H9 (cell line): ENCODE data around the gene BCAS1. TPM values are rescaled to one million over a fixed set of nuclear protein-coding genes. Genes with fewer than 3 reads are reported as not detected.
A peak's percentile ranks its signal among the peaks of the same experiment; 100 is the strongest.

Experiments used
- DNase-seq: peaks from one replicate; pipeline ENCODE4 v3.0.0-alpha.2; 2017
- H2AFZ ChIP-seq: one replicate; pipeline ENCODE4 v1.6.1; 2013; ENCODE audit warnings: mild to moderate bottlenecking, low read length, control low read depth, moderate library complexity
- H2AK5ac ChIP-seq: 2 replicates; pipeline ENCODE4 v1.6.1; 2013; ENCODE audit warnings: low read length, control low read depth, mixed read lengths; ENCODE audit not compliant: insufficient read length
- H2BK120ac ChIP-seq: one replicate; pipeline ENCODE4 v1.6.1; 2013; ENCODE audit warnings: low read depth, mild to moderate bottlenecking, low read length, control low read depth, inconsistent platforms; ENCODE audit not compliant: poor library complexity, severe bottlenecking
- H2BK12ac ChIP-seq: 2 replicates; pipeline ENCODE4 v1.6.1; 2013; ENCODE audit warnings: low read length, control low read depth, mixed read lengths, low read depth; ENCODE audit not compliant: insufficient read length
- H2BK15ac ChIP-seq: 2 replicates; pipeline ENCODE4 v1.6.1; 2013; ENCODE audit warnings: low read depth, low read length, control low read depth
- H2BK20ac ChIP-seq: one replicate; pipeline ENCODE4 v1.6.1; 2013; ENCODE audit warnings: low read depth, mild to moderate bottlenecking, low read length, control low read depth, inconsistent platforms; ENCODE audit not compliant: poor library complexity, severe bottlenecking
- H2BK5ac ChIP-seq: 2 replicates; pipeline ENCODE4 v1.6.1; 2013; ENCODE audit warnings: low read length, control low read depth, mixed read lengths; ENCODE audit not compliant: insufficient read length
- H3K14ac ChIP-seq: 2 replicates; pipeline ENCODE4 v1.6.1; 2013; ENCODE audit warnings: low read length, control low read depth; ENCODE audit not compliant: insufficient read depth
- H3K18ac ChIP-seq: 2 replicates; pipeline ENCODE4 v1.6.1; 2013; ENCODE audit warnings: low read depth, mild to moderate bottlenecking, mixed read lengths, low read length, control low read depth; ENCODE audit not compliant: insufficient read length
- H3K23ac ChIP-seq: 2 replicates; pipeline ENCODE4 v1.6.1; 2013; ENCODE audit warnings: low read length, control low read depth, mixed read lengths, low read depth; ENCODE audit not compliant: insufficient read length
- H3K23me2 ChIP-seq: 2 replicates; pipeline ENCODE4 v1.6.1; 2013; ENCODE audit warnings: low read depth, mild to moderate bottlenecking, mixed read lengths, low read length, control low read depth; ENCODE audit not compliant: insufficient read length, poor library complexity, severe bottlenecking
- H3K27ac ChIP-seq: 2 replicates; pipeline ENCODE4 v1.5.1; 2013; ENCODE audit warnings: low read length, control low read depth, mixed read lengths, low read depth; ENCODE audit not compliant: insufficient read length
- H3K27me3 ChIP-seq: 2 replicates; pipeline ENCODE4 v1.6.1; 2013; ENCODE audit warnings: low read length, control low read depth, inconsistent platforms; ENCODE audit not compliant: insufficient read depth
- H3K4ac ChIP-seq: 2 replicates; pipeline ENCODE4 v1.6.1; 2013; ENCODE audit warnings: low read depth, mild to moderate bottlenecking, control low read depth, inconsistent platforms, low read length, moderate library complexity
- H3K4me1 ChIP-seq: 2 replicates; pipeline ENCODE4 v1.6.1; 2013; ENCODE audit warnings: low read length, control low read depth, inconsistent platforms; ENCODE audit not compliant: insufficient read depth
- H3K4me2 ChIP-seq: 2 replicates; pipeline ENCODE4 v1.6.1; 2013; ENCODE audit warnings: low read length, control low read depth, mixed read lengths; ENCODE audit not compliant: insufficient read length, insufficient read depth
- H3K56ac ChIP-seq: 2 replicates; pipeline ENCODE4 v1.6.1; 2013; ENCODE audit warnings: low read depth, mild to moderate bottlenecking, mixed read lengths, low read length, control low read depth; ENCODE audit not compliant: insufficient read length
- H3K79me1 ChIP-seq: 2 replicates; pipeline ENCODE4 v1.6.1; 2013; ENCODE audit warnings: low read depth, mild to moderate bottlenecking, moderate library complexity, low read length, control low read depth, inconsistent platforms; ENCODE audit not compliant: insufficient read depth, poor library complexity, severe bottlenecking
- H3K79me2 ChIP-seq: 2 replicates; pipeline ENCODE4 v1.6.1; 2013; ENCODE audit warnings: low read length, control low read depth, inconsistent platforms; ENCODE audit not compliant: insufficient read depth
- H3K9ac ChIP-seq: 2 replicates; pipeline ENCODE4 v1.6.1; 2013; ENCODE audit warnings: low read length, control low read depth, mixed read lengths; ENCODE audit not compliant: insufficient read length; ENCODE audit errors: extremely low read depth
- H3K9me3 ChIP-seq: one replicate; pipeline ENCODE4 v1.6.1; 2013; ENCODE audit warnings: low read depth, low read length, inconsistent platforms; ENCODE audit not compliant: control insufficient read depth
- H3T11ph ChIP-seq: one replicate; pipeline ENCODE4 v1.6.1; 2013; ENCODE audit warnings: mild to moderate bottlenecking, low read length, control low read depth, inconsistent platforms
- H4K20me1 ChIP-seq: one replicate; pipeline ENCODE4 v1.6.1; 2013; ENCODE audit not compliant: control insufficient read depth, insufficient read length, insufficient read depth
- H4K5ac ChIP-seq: 2 replicates; pipeline ENCODE4 v1.6.1; 2013; ENCODE audit warnings: low read depth, mild to moderate bottlenecking, mixed read lengths, low read length, control low read depth; ENCODE audit not compliant: insufficient read length
- H4K8ac ChIP-seq: replicated peaks from 2 replicates; pipeline ENCODE4 v1.6.1; 2013; ENCODE audit warnings: low read length, control low read depth, mixed read lengths, low read depth; ENCODE audit not compliant: insufficient read length
- H4K91ac ChIP-seq: 2 replicates; pipeline ENCODE4 v1.6.1; 2013; ENCODE audit warnings: low read depth, mild to moderate bottlenecking, moderate library complexity, mixed read lengths, low read length, control low read depth; ENCODE audit not compliant: insufficient read length
- H3K27ac Mint-ChIP-seq, 3 experiments: 2 replicates in 2 of 3; 3 replicates in 1 of 3; pipeline ENCODE4 v1.8.0; 2020 to 2021; ENCODE audit warnings: mixed read lengths in 3 of 3, mild to moderate bottlenecking in 1 of 3, moderate library complexity in 1 of 3
- H3K27me3 Mint-ChIP-seq: 2 replicates; pipeline ENCODE4 v1.8.0; 2021; ENCODE audit warnings: low read depth, mild to moderate bottlenecking, moderate library complexity, mixed read lengths
- H3K36me3 Mint-ChIP-seq, 3 experiments: 2 replicates in 2 of 3; 3 replicates in 1 of 3; pipeline ENCODE4 v1.8.0; 2020 to 2021; ENCODE audit warnings: low read depth in 3 of 3, mixed read lengths in 3 of 3; ENCODE audit not compliant: insufficient read depth in 1 of 3
- H3K4me1 Mint-ChIP-seq, 2 experiments: 2 replicates each; pipeline ENCODE4 v1.8.0; 2020; ENCODE audit warnings: mixed read lengths in 2 of 2
- H3K4me3 Mint-ChIP-seq, 2 experiments: 2 replicates in 1 of 2; 3 replicates in 1 of 2; pipeline ENCODE4 v1.8.0; 2020 to 2021; ENCODE audit warnings: mild to moderate bottlenecking in 2 of 2, mixed read lengths in 2 of 2, moderate library complexity in 1 of 2
- H3K9me3 Mint-ChIP-seq, 2 experiments: 2 replicates in 1 of 2; 3 replicates in 1 of 2; pipeline ENCODE4 v1.8.0; 2020; ENCODE audit warnings: mild to moderate bottlenecking in 2 of 2, mixed read lengths in 2 of 2, moderate library complexity in 1 of 2
- CTCF ChIP-seq: fragments of 200-600 bp; sonication (generic); conservative IDR thresholded peaks from 3 replicates; pipeline ENCODE4 v1.8.0; 2021; ENCODE audit warnings: antibody characterized with exemption, mild to moderate bottlenecking
- WGBS: extraction: QIAGEN DNeasy Blood & Tissue Kit; methylation state at CpG from one replicate; pipeline ENCODE4 v1.1.7; 2013; ENCODE audit warnings: missing lambda C conversion rate, low lambda C conversion rate, mixed read lengths; ENCODE audit not compliant: insufficient read length; ENCODE audit errors: extremely low coverage; 5-methylcytosine and 5-hydroxymethylcytosine counted together
- total RNA-seq: library from RNA; stranded (reverse); gene quantifications from 2 replicates; pipeline ENCODE4 v1.2.1, GENCODE V29; 2021

The BCAS1 gene
- total RNA-seq, 1 experiment from 2014 or later = 0.15 TPM

DNA sequence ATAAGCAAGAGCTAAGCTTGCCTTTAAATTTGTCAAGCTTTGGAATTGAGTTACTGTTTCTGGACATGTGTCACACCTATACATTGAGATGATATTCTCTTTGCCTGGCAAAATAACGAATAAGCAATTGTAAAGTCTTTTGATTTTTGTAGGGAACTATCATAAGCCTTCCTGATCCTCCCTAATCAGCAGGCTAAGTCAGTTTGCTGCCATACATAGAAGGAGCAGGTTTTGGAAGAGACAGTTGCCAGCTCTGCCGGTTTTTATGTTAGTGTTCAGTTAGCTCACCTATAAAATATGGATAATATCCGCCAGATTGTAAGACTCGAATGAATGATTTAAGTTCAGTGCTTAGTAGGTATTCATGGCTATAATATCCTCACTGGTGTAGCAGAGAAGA lies 34.4 kb upstream of the BCAS1 start:
- Histone ChIP-seq H2AFZ (no peak overlapping the region), H3K9ac (no peak overlapping the region), H3K27ac (no peak overlapping the region), H3K4me2 (no peak overlapping the region), H2BK15ac (no peak overlapping the region), H3K79me1 (no peaks in the 10 kb centered on the region), H2AK5ac (no peak overlapping the region), H3K4me1 (no peaks in the 10 kb centered on the region; the same call in 1 of the 2 replicates), H3K23ac (no peak overlapping the region), H3K18ac (no peak overlapping the region), H2BK5ac (no peak overlapping the region), H3K9me3 (no peaks in the 10 kb centered on the region), H4K91ac (no peak overlapping the region), H3K27me3 (no peaks in the 10 kb centered on the region), H3K14ac (no peak overlapping the region), H4K8ac (no peak overlapping the region), H2BK20ac (no peak overlapping the region), H4K5ac (no peak overlapping the region), H2BK12ac (no peak overlapping the region), H4K20me1 (no peaks in the 10 kb centered on the region), H3T11ph (no peak overlapping the region), H3K56ac (no peak overlapping the region), H3K79me2 (no peaks in the 10 kb centered on the region), H3K4ac (no peak overlapping the region), H2BK120ac (no peak overlapping the region), H3K23me2 (no peaks in the 10 kb centered on the region)
- Mint-ChIP-seq H3K4me3 (no peak overlapping the region), H3K36me3 (peaks cover 0 to 5% (median 1%) of the 10 kb centered on the region in 3 experiments; a peak in 3 of 7 replicates), H3K9me3 (peaks cover 0 to 2% of the 10 kb centered on the region in 2 experiments; a peak in 1 of 5 replicates), H3K4me1 (peaks cover 3 to 5% of the 10 kb centered on the region in 2 experiments; a peak in 2 of 4 replicates), H3K27ac (0 out of 7 replicates have a peak overlapping the region, but pooled peaks of 1 of the 3 experiments have one; percentile 5), H3K27me3 (no peaks in the 10 kb centered on the region; the same call in 1 of the 2 replicates)
- DNase-seq = no peak
- WGBS = no CpG with 5 or more reads among the region's 4 CpGs
- no peak for TF ChIP-seq CTCF
